GM21367 (cell line): ENCODE data around the gene TNS1.
"Not testable (repeated sequence)": the region's sequence is repeated elsewhere in the genome, so short reads cannot be mapped to it uniquely, and the experiment has no call there.

Experiments
- ATAC-seq: cut with Tn5 transposase; IDR thresholded peaks from one replicate; pipeline ENCODE4 v1.9.1; 2021; ENCODE audit not compliant: unreplicated experiment

Gene TNS1

GRCh38 chr2:218002845-218003180, at the start of gene TNS1:
TSS of gene TNS1 (minus strand) at chr2:218002995. CDS start at chr2:218002872, 123 bp downstream.
- no peak for ATAC-seq

- no peak for ATAC-seq
Observed at GRCh38 chr2:218051903-218052302, 49.1 kb upstream of the TNS1 start.

- ATAC-seq: no peak
Observed at GRCh38 chr2:218047536-218048225, 44.9 kb upstream of the TNS1 start.

GRCh38 chr2:218046238-218046637, 43.4 kb upstream of the TNS1 start:
- peak; percentile 84 for ATAC-seq

GRCh38 chr2:218044599-218044998, 41.8 kb upstream of the TNS1 start:
- ATAC-seq: not testable (repeated sequence)

- no peak for ATAC-seq
Observed at GRCh38 chr2:218043701-218044109, 40.9 kb upstream of the TNS1 start.

GRCh38 chr2:218043100-218043499, 40.3 kb upstream of the TNS1 start:
- no peak for ATAC-seq

GRCh38 chr2:218041302-218042168, 38.7 kb upstream of the TNS1 start:
- no peak for ATAC-seq

GRCh38 chr2:218040883-218041282, 38.1 kb upstream of the TNS1 start:
- ATAC-seq: no peak

- no peak for ATAC-seq
Observed at GRCh38 chr2:218039171-218039570, 36.4 kb upstream of the TNS1 start.

- ATAC-seq: no peak
Observed at GRCh38 chr2:218036371-218036770, 33.6 kb upstream of the TNS1 start.

GRCh38 chr2:218035463-218036100, 32.8 kb upstream of the TNS1 start:
- ATAC-seq: no peak

- ATAC-seq: peak; percentile 74
Observed at GRCh38 chr2:218034497-218035213, 31.9 kb upstream of the TNS1 start.

GRCh38 chr2:218033590-218034496, 31.0 kb upstream of the TNS1 start:
- no peak for ATAC-seq

GRCh38 chr2:218033208-218033589, 30.4 kb upstream of the TNS1 start:
- ATAC-seq: no peak

GRCh38 chr2:218032336-218033171, 29.8 kb upstream of the TNS1 start:
- ATAC-seq: no peak

- ATAC-seq: no peak
Observed at GRCh38 chr2:218031771-218032257, 29.0 kb upstream of the TNS1 start.

GRCh38 chr2:218031261-218031660, 28.5 kb upstream of the TNS1 start:
- ATAC-seq: no peak
